Spinal cord (tissue), 10 donors: ENCODE results near the gene CDK13. TPM values are rescaled to one million over a fixed set of nuclear protein-coding genes. Genes with fewer than 3 reads are reported as not detected.

Experiments
- DNase-seq, 6 donors: peaks; one replicate each; pipeline versions ENCODE4 v3.0.0 to v3.0.0-alpha.2; 2013 to 2015; ENCODE audit warnings: low spot score in 6 of 6, low read depth in 4 of 6
- H3K27ac ChIP-seq: one replicate; pipeline ENCODE4 v1.5.1; 2013; ENCODE audit warnings: low read depth, low read length, control low read depth
- H3K27me3 ChIP-seq: one replicate; pipeline ENCODE4 v1.6.1; 2013; ENCODE audit warnings: low read length; ENCODE audit not compliant: control insufficient read depth, insufficient read depth
- H3K36me3 ChIP-seq: one replicate; pipeline ENCODE4 v1.6.1; 2013; ENCODE audit warnings: low read length; ENCODE audit not compliant: control insufficient read depth, insufficient read depth
- H3K4me1 ChIP-seq: one replicate; pipeline ENCODE4 v1.6.1; 2013; ENCODE audit warnings: low read length; ENCODE audit not compliant: control insufficient read depth, insufficient read depth
- H3K4me3 ChIP-seq: one replicate; pipeline ENCODE4 v1.5.1; 2013; ENCODE audit warnings: low read depth, low read length, control low read depth
- H3K9me3 ChIP-seq: one replicate; pipeline ENCODE4 v1.6.1; 2013; ENCODE audit warnings: low read length; ENCODE audit not compliant: control insufficient read depth, insufficient read depth
- WGBS: methylation state at CpG from one replicate; pipeline ENCODE4 v1.1.5; 2013; ENCODE audit warnings: missing lambda C conversion rate; ENCODE audit not compliant: insufficient coverage; 5-methylcytosine and 5-hydroxymethylcytosine counted together
- polyA plus RNA-seq, 2 donors: library from polyadenylated mRNA; unstranded; fragments of 120-200 nt; gene quantifications; one replicate each; pipeline ENCODE4 v1.2.1, GENCODE V29; 2013; ENCODE audit not compliant: insufficient read length in 2 of 2
- total RNA-seq, 2 donors: library from RNA; depleted of rRNA in 1 of 2; stranded (reverse); fragments of 120-200 nt in 1 of 2; fragments of >200 nt in 1 of 2; gene quantifications; one replicate each; pipeline versions ENCODE4 v1.2.3 to v1.2.4, GENCODE V29; 2013 to 2014
- donor health status: healthy.

CDK13 gene
- total and polyA plus RNA-seq, 4 donors: 43.9 to 94.7 (median 58.1) TPM

DNA sequence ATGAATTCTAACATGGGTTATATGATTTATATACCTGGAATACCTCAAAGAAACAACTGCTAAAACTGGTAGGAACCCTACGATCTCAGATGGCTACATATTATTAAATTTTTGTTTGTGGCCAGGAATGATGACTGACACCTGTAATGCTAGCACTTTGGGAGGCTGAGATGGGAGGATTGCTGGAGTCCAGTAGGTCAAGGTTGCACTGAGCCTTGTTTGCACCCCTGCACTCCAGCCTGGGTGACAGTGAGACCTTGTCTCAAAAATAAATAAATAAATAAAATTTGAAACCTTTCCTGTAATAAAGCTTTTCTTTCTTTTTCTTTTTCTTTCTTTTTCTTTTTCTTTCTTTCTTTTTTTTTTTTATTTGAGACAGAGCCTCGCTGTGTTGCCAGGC is 123.2 kb downstream of the CDK13 start:
- Histone ChIP-seq H3K27ac (no peak overlapping the region), H3K9me3 (no peaks in the 10 kb centered on the region), H3K4me3 (no peak overlapping the region), H3K36me3 (peaks cover 2% of the 10 kb centered on the region), H3K27me3 (no peaks in the 10 kb centered on the region), H3K4me1 (no peaks in the 10 kb centered on the region)
- DNase-seq: no peak
- WGBS: no CpG with 5 or more reads among the region's 2 CpGs

DNA sequence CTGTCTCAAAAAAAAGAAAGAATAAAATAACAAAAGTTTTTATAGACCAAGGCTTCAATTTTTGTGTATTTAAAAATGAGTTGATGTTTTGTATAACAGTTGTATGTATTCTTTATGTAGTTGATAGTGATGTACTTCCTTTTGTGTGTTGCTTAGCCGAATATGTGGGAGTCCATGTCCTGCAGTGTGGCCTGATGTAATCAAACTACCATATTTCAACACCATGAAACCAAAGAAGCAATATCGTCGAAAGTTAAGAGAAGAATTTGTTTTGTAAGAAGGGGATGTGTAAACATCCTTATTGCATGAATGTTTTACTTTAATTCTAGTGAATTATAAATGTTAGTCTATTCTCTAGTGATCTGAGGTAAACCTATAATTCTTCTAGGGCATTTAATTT is 127.8 kb downstream of the CDK13 start:
- no peaks in the 10 kb centered on the region for H3K4me1 ChIP-seq
- no peak for DNase-seq
- no peak overlapping the region for H3K27ac ChIP-seq
- no peak overlapping the region for H3K4me3 ChIP-seq
- WGBS: no CpG with 5 or more reads among the region's 3 CpGs
- peaks cover 3% of the 10 kb centered on the region for H3K36me3 ChIP-seq
- no peaks in the 10 kb centered on the region for H3K9me3 ChIP-seq
- H3K27me3 ChIP-seq: no peaks in the 10 kb centered on the region

DNA sequence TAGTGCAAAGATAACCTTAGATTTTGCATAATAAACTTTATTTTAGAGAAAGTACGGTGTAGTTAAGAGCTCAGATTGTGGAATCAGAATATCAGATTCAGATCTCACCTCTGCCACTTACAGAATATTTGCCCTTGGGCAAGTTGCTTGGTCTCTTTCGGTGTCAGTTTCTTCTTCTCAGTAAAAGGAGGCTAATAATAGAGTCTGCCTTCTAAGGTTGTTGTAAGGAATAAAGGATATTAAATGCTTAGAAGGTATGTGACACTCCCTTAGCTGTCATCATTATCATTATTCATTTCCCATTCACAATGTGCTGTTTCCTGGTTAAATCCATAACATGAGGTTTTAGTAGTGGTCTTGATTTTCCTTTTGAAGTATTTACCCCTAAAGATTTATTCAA is 142.1 kb downstream of the CDK13 start:
- no CpG with 5 or more reads among the region's 2 CpGs for WGBS
- Histone ChIP-seq H3K9me3 (no peaks in the 10 kb centered on the region), H3K36me3 (peaks cover 15% of the 10 kb centered on the region), H3K27ac (no peak overlapping the region), H3K4me1 (no peaks in the 10 kb centered on the region), H3K4me3 (no peak overlapping the region), H3K27me3 (no peaks in the 10 kb centered on the region)
- DNase-seq: no peak

DNA sequence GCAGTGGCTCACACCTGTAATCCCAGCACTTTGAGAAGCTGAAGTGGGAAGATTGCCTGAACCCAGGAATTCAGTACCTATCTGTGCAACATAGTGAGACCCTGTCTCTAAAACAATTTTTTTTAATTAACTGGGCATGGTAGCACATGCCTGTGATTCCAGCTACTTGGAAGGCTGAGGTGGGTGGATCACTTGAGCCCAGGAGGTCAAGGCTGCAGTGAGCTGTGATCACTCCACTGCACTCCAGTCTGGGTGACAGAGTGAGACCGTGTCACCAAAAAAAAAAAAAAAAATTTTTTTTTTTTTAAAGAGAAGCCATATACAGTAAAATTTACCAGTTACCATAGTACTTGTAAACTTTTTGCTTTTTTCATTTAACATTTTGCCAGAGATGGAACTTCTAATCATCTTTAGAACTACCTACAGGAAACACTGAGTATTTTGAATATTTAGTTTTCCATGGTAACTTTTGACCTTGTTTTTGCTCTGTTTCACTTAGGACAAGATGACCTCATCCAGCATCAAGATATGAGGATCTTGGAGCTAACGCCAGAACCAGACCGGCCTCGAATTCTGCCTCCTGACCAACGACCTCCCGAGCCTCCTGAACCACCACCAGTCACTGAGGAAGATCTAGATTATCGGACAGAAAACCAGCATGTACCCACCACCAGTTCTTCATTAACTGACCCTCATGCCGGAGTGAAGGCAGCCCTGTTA is 143.7 kb downstream of the CDK13 start:
- no peaks in the 10 kb centered on the region for H3K4me1 ChIP-seq
- no peak overlapping the region for H3K27ac ChIP-seq
- H3K4me3 ChIP-seq: no peak overlapping the region
- H3K9me3 ChIP-seq: no peaks in the 10 kb centered on the region
- H3K27me3 ChIP-seq: no peaks in the 10 kb centered on the region
- no peak for DNase-seq
- H3K36me3 ChIP-seq: peaks cover 12% of the 10 kb centered on the region
- 100% methylated on average over 7 of the region's 8 CpGs for WGBS

DNA sequence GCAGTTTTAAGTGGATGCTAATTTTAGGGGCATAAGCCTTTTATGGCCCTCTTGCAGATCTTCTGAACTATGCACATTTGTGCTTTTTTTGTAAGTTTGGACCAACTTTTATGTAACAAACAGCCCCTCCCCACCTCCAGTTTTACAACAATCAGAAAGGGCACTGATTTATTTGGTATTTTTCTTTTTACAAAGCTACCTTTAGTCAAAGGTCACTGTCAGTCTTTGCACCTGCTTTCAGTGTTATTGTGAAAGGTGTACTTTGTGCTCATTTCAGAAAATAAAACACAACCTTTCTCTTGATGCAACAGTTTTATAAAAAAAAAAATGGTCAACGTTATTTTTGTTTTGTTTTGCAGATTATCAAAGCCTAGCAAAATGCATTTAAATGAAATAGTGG is 145.2 kb downstream of the CDK13 start:
- H3K36me3 ChIP-seq: peaks cover 8% of the 10 kb centered on the region
- no peak overlapping the region for H3K4me3 ChIP-seq
- no peaks in the 10 kb centered on the region for H3K4me1 ChIP-seq
- no peak overlapping the region for H3K27ac ChIP-seq
- no CpG with 5 or more reads among the region's 1 CpG for WGBS
- no peaks in the 10 kb centered on the region for H3K9me3 ChIP-seq
- DNase-seq: no peak
- H3K27me3 ChIP-seq: no peaks in the 10 kb centered on the region

DNA sequence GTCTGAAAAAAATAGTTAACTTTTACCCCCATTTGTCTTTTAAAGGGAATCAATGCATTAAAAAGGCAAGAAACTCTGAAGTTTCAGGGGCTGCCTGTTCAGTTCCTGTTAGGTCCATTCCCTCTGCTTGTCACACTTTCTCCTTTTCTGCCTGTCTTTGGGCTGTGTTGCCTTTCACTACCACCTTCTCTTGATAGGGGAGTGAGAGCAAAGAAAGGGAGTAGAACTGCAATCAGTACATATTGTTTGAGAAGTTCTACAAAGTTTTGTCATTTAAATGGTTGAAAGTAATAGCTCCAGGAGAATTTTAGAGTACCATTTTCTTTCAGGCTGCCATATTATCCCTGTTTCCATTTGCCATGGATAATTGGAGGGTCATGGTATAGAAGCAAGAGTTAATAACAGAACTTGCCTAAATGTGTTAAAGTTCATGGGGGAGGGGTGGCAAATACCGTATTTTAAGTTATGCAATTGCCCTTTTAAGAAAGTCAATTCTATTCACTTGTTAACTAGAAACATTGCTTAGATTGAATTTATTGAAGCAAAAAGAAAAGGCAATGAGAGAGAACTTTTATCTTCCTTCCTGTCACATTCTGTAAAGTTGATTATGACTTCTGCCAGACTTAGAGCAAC is 145.8 kb downstream of the CDK13 start:
- no peaks in the 10 kb centered on the region for H3K4me1 ChIP-seq
- H3K4me3 ChIP-seq: no peak overlapping the region
- H3K27ac ChIP-seq: no peak overlapping the region
- no peak for DNase-seq
- H3K36me3 ChIP-seq: peaks cover 4% of the 10 kb centered on the region
- no peaks in the 10 kb centered on the region for H3K27me3 ChIP-seq
- H3K9me3 ChIP-seq: no peaks in the 10 kb centered on the region
- WGBS: no CpG with 5 or more reads among the region's 1 CpG

DNA sequence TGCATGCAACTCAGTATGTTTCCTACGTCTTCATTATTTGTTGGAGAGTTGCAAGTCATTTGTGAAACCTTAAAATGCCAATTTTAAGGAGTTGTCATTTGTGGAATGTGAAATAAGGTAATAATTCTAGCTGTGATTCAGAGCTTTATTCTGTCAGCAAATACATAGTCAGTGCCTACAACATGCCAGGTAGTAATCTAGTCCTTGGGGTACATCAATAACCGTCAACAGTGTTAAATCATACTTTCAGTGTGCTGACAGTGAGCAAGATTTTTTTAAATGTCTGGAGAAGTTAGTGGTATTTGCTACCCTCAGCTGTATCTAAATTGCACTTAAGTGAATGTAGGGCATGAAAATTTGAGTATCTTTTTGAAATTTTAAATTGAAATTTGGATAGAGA is 147.7 kb downstream of the CDK13 start:
- H3K27ac ChIP-seq: no peak overlapping the region
- H3K4me3 ChIP-seq: no peak overlapping the region
- DNase-seq: peak in 1 of 6 donors; percentile 12
- H3K27me3 ChIP-seq: no peaks in the 10 kb centered on the region
- H3K36me3 ChIP-seq: peaks cover 4% of the 10 kb centered on the region
- no peaks in the 10 kb centered on the region for H3K4me1 ChIP-seq
- H3K9me3 ChIP-seq: no peaks in the 10 kb centered on the region
- WGBS: no CpG with 5 or more reads among the region's 2 CpGs

DNA sequence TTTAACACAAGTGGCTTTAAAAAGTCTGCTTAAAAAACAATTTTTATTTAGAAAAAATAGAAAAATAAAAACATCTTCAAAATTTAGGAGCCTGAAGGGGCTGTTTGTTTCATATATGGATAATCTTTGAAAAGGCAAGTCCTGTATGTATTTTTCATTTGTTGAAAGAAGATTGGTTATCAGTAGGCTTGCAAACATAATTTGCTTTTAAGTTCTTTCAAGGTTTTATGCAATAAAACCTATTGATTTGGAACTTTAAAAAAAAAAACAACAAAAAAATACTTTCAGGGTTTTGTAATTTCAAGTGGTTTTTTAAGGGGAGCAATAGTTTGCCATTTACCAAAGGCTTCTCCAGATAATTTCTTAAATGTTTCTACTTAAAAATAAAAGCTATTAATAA is 148.8 kb downstream of the CDK13 start:
- no peaks in the 10 kb centered on the region for H3K4me1 ChIP-seq
- H3K27ac ChIP-seq: no peak overlapping the region
- DNase-seq: no peak
- no peak overlapping the region for H3K4me3 ChIP-seq
- H3K27me3 ChIP-seq: no peaks in the 10 kb centered on the region
- H3K36me3 ChIP-seq: peaks cover 4% of the 10 kb centered on the region
- H3K9me3 ChIP-seq: no peaks in the 10 kb centered on the region

DNA sequence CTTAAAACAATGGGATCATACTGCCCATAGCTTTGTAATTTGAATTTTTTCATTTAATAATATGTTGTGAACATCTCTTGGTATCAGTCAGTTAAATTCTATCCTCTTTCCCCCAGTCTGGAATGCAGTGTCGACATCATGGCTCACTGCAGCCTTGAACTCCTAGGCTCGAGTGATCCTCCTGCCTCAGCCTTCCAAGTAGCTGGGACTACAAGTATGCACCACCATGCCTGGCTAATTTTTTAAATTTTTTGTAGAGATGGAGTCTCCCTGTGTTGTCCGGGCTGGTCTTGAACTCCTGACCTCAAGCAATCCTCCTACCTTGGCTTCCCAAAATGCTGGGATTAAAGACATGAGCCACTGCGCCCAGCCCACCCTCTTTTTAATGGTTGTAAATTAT is 149.8 kb downstream of the CDK13 start:
- Histone ChIP-seq H3K4me1 (no peaks in the 10 kb centered on the region), H3K36me3 (no peaks in the 10 kb centered on the region), H3K9me3 (no peaks in the 10 kb centered on the region), H3K27me3 (no peaks in the 10 kb centered on the region), H3K4me3 (no peak overlapping the region), H3K27ac (no peak overlapping the region)
- WGBS: no CpG with 5 or more reads among the region's 4 CpGs
- DNase-seq: no peak

DNA sequence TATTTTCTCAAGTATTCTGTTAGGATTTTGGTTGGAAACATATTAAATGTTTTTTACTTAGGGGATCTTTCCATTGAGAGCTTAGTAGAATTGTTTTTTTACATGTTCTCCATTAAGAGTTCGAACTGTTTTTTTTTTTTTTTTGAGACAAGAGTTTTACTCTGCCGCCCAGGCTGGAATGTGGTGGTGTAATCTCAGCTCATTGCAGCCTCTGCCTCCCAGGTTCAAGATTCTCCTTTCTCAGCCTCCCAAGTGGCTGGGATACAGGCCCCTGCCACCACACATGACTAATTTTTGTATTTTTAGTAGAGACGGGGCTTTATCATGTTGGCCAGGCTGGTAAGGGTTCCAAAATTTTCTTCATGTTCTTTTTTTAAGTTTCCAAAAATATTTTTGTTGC is 151.1 kb downstream of the CDK13 start:
- Histone ChIP-seq H3K36me3 (no peaks in the 10 kb centered on the region), H3K9me3 (no peaks in the 10 kb centered on the region), H3K27ac (no peak overlapping the region), H3K27me3 (no peaks in the 10 kb centered on the region), H3K4me1 (no peaks in the 10 kb centered on the region), H3K4me3 (no peak overlapping the region)
- no CpG with 5 or more reads among the region's 3 CpGs for WGBS
- DNase-seq: no peak
